GM12873 (cell line): ENCODE measurements around the gene TMEM238.

Experiments used
- CTCF ChIP-seq: IDR thresholded peaks from 2 replicates; pipeline ENCODE4 v1.5.1; 2012; ENCODE audit warnings: low read depth, mild to moderate bottlenecking, moderate library complexity, low read length, control low read depth; ENCODE audit not compliant: insufficient read depth; ENCODE audit errors: missing control alignments

TMEM238 gene

GRCh38 chr19:55333870-55334269, 50.2 kb downstream of the TMEM238 start:
- no peak for TF ChIP-seq CTCF
